Gastroesophageal sphincter (tissue), 3 donors: ENCODE data around the gene TNFAIP2.

Source experiments
- CTCF ChIP-seq, 4 experiments: fragments of 200-600 bp in 2 of 4; fragments of 450-650 bp in 2 of 4; sonication (generic) in 1 of 4; IDR thresholded peaks; one replicate each; pipeline ENCODE4 v1.5.1; 2017 to 2019; ENCODE audit warnings: antibody characterized with exemption in 4 of 4, mild to moderate bottlenecking in 2 of 4, moderate library complexity in 2 of 4
- EP300 ChIP-seq: sonication (generic); formaldehyde crosslinking; IDR thresholded peaks from one replicate; pipeline ENCODE4 v1.6.1; 2017; ENCODE audit warnings: antibody characterized with exemption, mild to moderate bottlenecking
- POLR2A ChIP-seq, 2 donors: fragments of 450-650 bp; IDR thresholded peaks; one replicate each; pipeline ENCODE4 v1.6.1; 2017; ENCODE audit warnings: antibody characterized with exemption in 2 of 2, mild to moderate bottlenecking in 2 of 2, moderate library complexity in 1 of 2
- POLR2AphosphoS5 ChIP-seq: sonication (generic); formaldehyde crosslinking; IDR thresholded peaks from one replicate; pipeline ENCODE4 v1.6.1; 2017; ENCODE audit warnings: antibody characterized with exemption

- TF ChIP-seq POLR2AphosphoS5, result no peak
- no peak for TF ChIP-seq CTCF (IDR thresholded peaks at IDR 0.05)
- TF ChIP-seq EP300, result no peak
- TF ChIP-seq POLR2A (IDR thresholded peaks at IDR 0.05), result no peak
Observed at GRCh38 chr14:103165323-103165722, 42.1 kb downstream of the TNFAIP2 start.
